ENCODE measurements around the gene CXCL8. TPM values are rescaled to one million over a fixed set of nuclear protein-coding genes. Genes with fewer than 3 reads are reported as not detected.

The CXCL8 gene
- total and polyA plus RNA-seq, 9 donors = 0.48 to 48.3 (median 2.6) TPM

GRCh38 chr4:73788411-73788810 is 48.0 kb downstream of the CXCL8 start:
- TF ChIP-seq POLR2A (IDR thresholded peaks at IDR 0.05) = no peak
- no peak for TF ChIP-seq EP300 (IDR thresholded peaks at IDR 0.05)
- no peak for TF ChIP-seq CTCF (IDR thresholded peaks at IDR 0.05)
- DNase-seq = no peak

More at GRCh38 chr4:73788411-73788810, 48.0 kb downstream of the CXCL8 start:
- Histone ChIP-seq H3K9me3 (no peaks in the 10 kb centered on the region), H3K4me1 (ENCODE audit: insufficient read depth) (no peaks in the 10 kb centered on the region), H3K27me3 (no peaks in the 10 kb centered on the region), H3K36me3 (no peaks in the 10 kb centered on the region), H3K4me3 (no peak overlapping the region), H3K27ac (no peak overlapping the region)
- 50 to 71% (median 56%) methylated on average over 2 of the region's 2 CpGs for WGBS, 3 donors
- intact Hi-C loops (cut with DNase I) = no loop called here

Other genes with a start within 250 kb of the CXCL8 start
- 1 to 10 TPM in 3 of 7 donors, under 1 TPM in 4; 0.38 to 1.6 (median 0.97) TPM for gene RASSF6, start 120.1 kb upstream of the CXCL8 start, total RNA-seq
- gene RASSF6, start 120.1 kb upstream of the CXCL8 start, polyA plus RNA-seq = 1 to 10 TPM in 1 of 2 donors, under 1 TPM in 1; 0.85 to 1.0 TPM
- 1 to 10 TPM in 1 of 7 donors, under 1 TPM in 4, not detected in 2; 0.12 to 1.5 (median 0.15) TPM for gene CXCL6, start 96.1 kb downstream of the CXCL8 start, total RNA-seq
- gene CXCL6, start 96.1 kb downstream of the CXCL8 start, polyA plus RNA-seq = under 1 TPM; 0.20 to 0.75 TPM
- gene PF4V1, start 112.7 kb downstream of the CXCL8 start, total RNA-seq = not detected
- not detected for gene PF4V1, start 112.7 kb downstream of the CXCL8 start, polyA plus RNA-seq
- gene CXCL1, start 128.8 kb downstream of the CXCL8 start, total RNA-seq = 10 to 100 TPM in 1 of 7 donors, 1 to 10 TPM in 4, under 1 TPM in 2; 0.40 to 28.5 (median 1.5) TPM
- gene CXCL1, start 128.8 kb downstream of the CXCL8 start, polyA plus RNA-seq = 1 to 10 TPM; 1.4 to 8.2 TPM
- gene PF4, start 241.5 kb downstream of the CXCL8 start, total RNA-seq = under 1 TPM in 1 of 7 donors, not detected in 6; 0.72 TPM
- not detected for gene PF4, start 241.5 kb downstream of the CXCL8 start, polyA plus RNA-seq
- gene PPBP, start 247.6 kb downstream of the CXCL8 start, total RNA-seq = under 1 TPM in 1 of 7 donors, not detected in 6; 0.53 TPM
- gene PPBP, start 247.6 kb downstream of the CXCL8 start, polyA plus RNA-seq = under 1 TPM in 1 of 2 donors, not detected in 1; 0.80 TPM